HG02884 (cell line): ENCODE data around the gene LCE3B.
"Not testable (repeated sequence)": the region's sequence is repeated elsewhere in the genome, so short reads cannot be mapped to it uniquely, and the experiment has no call there.

Source experiments
- ATAC-seq: cut with Tn5 transposase; IDR thresholded peaks from one replicate; pipeline ENCODE4 v1.9.1; 2021; ENCODE audit warnings: mild to moderate bottlenecking, moderate library complexity; ENCODE audit not compliant: unreplicated experiment

LCE3B gene

DNA sequence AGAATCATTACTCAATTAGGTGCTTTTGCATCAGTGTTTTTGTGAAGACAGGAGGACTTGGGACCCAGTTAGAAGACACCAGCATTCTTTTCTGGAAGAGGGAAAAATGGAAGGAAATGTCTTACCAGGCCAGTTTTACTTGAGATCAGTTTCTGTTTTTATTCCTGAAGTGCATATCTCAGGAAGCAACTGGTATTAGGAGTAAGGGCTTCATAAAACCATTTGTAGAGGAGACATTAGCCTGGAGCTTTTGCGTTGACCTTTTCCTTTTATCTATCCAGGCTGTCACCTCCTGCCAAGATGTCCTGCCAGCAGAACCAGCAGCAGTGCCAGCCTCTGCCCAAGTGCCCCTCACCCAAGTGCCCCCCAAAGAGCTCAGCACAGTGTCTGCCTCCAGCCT lies at the start of gene LCE3B:
Gene LCE3B (plus strand): TSS at position 301 of the 400 bp plus-strand sequence. CDS start 0 bp downstream, at position 301.
- no peak for ATAC-seq

DNA sequence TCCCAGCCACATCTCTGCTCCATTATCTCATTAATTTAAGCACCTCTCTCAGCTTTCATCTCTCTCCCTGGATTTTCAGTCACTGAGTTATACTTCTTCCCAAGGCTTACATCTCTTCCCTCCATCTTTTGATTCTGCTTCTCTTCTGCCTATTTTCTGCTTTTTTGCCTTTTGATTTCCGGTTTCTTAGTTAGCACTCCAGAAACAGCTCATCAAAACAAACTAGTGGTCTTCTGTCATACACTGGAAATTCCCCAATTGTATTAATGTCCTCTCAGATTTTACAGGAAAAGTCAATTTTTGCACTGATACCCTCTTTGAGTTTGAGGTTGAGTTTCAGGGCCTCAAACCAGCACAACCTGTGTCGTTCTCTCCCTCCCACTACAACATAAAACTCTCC lies 48.5 kb upstream of the LCE3B start:
- no peak for ATAC-seq

DNA sequence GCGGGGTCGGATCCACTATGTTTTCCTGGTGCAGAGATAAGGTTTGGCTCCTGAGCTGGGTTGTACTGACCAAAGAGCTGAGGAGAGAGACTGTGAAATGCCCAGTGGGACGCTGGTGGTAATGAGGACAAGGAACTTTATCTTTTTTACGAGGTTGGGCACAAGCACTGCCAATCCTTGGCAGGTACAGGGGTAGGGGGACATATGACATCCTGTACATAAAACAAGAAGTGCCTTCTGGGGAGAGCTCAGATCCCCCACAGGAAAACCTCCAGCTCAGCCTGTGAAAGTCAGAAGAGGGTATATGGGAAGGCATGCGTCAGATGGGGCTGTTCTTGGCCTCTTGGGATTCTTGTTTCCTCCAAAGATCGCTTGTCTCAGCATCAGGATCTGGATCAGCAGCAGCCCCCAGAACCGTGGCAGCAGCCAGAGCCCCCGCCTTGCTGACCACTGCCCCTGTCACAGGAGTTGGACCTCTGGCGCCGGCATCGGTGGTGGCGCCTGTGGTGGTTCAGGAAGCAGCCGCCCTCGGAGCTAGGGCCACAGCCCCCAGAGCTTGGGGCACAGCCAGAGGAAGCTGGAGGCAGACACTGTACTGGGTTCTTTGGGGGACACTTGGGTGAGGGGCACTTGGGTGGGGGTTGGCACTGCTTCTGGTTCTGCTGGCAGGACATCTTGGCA lies 47.9 kb upstream of the LCE3B start:
- ATAC-seq: no peak

GRCh38 chr1:152566681-152567080 lies 46.9 kb upstream of the LCE3B start, which contains the start of gene LCE3E:
TSS of gene LCE3E (minus strand) at chr1:152566780. CDS start at chr1:152566208, 572 bp downstream.
- no peak for ATAC-seq

- ATAC-seq: no peak
Observed at GRCh38 chr1:152577168-152577567, 36.4 kb upstream of the LCE3B start.

DNA sequence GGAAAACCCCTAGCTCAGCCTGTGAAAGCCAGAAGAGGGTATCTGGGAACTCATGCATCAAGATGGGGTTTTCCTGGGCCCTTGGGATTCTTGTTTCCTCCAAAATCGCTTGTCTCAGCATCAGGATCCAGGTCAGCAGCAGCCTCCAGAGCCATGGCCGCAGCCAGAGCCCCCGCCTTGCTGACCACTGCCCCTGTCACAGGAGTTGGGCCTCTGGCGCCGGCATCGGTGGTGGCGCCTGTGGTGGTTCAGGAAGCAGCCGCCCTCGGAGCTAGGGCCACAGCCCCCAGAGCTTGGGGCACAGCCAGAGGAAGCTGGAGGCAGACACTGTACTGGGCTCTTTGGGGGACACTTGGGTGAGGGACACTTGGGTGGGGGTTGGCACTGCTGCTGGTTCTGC lies 34.1 kb upstream of the LCE3B start:
- not testable (repeated sequence) for ATAC-seq

DNA sequence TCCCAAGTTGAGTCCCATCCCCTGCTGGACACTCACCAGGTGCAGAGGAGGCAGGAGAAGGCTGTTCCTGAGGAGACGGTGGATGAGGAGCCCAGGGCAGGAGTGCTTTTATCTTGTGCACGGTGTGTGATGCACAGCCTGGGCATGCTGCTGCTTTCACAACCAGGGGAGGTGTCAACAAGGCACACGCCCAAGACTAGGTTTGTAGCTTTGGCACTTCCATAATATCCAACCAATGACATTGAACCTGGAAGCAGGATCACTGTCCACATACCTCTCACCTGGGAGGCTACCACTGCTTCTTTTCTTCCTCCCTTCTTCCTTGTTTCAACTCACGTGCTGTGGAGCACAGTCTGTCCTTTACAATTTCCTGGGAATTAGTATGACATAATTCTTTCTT lies 33.2 kb upstream of the LCE3B start, which contains the start of gene LCE3D:
Gene LCE3D (minus strand): TSS at position 84 of the 400 bp plus-strand sequence. CDS start 580 bp downstream, outside the sequence.
- ATAC-seq: no peak

- no peak for ATAC-seq
Observed at GRCh38 chr1:152582647-152583046, 31.0 kb upstream of the LCE3B start.

DNA sequence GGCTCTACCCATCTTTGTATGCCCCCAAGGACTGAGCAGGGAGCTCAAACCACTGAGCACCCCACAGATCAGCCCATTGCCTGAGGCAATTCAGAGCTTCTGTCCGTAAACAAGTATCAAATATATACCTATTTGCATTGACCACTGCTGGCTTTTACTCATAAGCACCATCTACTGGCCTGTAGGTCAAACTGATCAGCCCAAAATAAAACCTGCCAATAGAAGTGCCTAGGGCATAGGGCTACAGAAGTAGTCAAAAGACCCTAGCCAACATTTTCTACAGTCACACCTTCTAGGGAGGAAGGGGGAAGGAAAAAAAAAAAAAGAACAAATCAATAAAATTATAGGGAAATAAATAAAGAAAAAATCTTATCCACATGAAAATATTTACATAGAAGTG lies 28.0 kb upstream of the LCE3B start:
- no peak for ATAC-seq

- ATAC-seq: no peak
Observed at GRCh38 chr1:152596986-152597385, 16.6 kb upstream of the LCE3B start.

DNA sequence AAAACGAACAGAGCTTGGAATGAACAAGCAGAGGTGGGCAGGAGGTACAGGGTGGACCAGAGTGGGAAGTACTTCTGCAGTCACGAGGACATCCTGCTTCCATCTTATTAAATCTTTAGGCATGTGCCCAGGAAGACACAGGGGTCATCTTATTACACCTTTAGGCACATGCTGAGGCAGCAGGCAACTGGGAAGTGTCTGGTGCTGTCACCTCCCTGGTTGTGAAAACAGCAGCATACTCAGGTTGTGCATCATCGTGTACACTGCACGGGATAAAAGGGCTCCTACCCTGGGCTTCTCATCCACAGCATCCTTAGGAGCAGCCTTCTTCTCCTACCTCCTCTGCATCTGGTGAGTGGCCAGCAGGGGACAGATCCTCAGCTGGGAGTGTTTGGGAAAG lies 13.7 kb upstream of the LCE3B start, which contains the start of gene LCE3C:
Gene LCE3C (plus strand): TSS at position 301 of the 400 bp plus-strand sequence. CDS start 498 bp downstream, outside the sequence.
- no peak for ATAC-seq

GRCh38 chr1:152621993-152622392 lies 8.4 kb downstream of the LCE3B start:
- ATAC-seq: no peak

DNA sequence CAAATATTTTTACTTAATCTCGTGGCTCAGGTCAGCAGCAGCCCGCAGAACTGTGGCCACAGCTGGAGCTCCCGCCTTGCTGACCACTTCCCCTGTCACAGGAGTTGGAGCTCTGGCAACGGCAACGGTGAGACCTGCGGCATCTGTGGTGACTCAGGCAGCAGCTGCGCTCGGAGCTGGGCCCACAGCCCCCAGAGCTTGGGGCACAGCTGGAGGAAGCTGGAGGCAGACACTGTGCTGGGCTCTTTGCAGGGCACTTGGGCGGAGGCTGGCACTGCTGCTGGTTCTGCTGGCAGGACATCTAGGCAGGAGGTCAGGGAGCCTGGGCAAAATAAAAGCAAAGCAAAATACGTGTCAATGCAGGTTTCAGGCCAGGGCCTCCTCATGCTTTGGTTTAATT lies 9.2 kb downstream of the LCE3B start, which contains the start of gene LCE3A:
Gene LCE3A (minus strand): TSS at position 301 of the 400 bp plus-strand sequence. CDS start 0 bp downstream, at position 301.
- ATAC-seq: no peak

DNA sequence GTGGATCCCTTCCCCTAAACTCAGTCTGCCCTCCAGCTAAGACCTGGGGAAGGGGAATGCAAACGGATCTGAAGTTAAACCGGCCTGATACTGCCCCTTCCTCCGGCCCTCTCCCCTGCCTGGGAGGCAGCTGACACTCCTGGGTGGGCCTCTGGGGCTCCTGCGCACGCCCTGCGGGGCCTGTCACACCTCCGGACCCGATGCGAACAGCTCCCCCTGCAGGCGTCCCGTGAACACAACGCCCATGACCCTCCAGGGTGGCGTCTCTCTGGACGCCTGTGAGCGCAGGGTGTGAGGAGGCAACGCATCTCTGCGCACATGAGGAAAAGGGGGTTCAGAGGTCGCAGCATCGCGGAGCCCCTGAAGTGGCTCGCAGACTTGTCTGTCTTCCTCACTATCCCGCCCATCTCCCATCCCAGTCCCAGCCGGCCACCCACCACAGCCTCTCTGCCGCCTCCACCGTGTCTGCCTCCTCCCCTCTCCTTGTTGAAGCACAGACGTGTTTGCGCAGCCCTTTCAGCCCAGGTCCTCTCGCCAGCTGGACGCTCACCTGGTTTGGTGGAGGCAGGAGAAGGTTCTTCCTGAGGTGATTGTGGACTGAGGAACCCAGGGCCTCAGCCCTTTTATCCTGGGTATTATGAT lies 9.7 kb downstream of the LCE3B start:
- ATAC-seq: no peak

GRCh38 chr1:152626744-152627143 lies 13.1 kb downstream of the LCE3B start:
- ATAC-seq: no peak

DNA sequence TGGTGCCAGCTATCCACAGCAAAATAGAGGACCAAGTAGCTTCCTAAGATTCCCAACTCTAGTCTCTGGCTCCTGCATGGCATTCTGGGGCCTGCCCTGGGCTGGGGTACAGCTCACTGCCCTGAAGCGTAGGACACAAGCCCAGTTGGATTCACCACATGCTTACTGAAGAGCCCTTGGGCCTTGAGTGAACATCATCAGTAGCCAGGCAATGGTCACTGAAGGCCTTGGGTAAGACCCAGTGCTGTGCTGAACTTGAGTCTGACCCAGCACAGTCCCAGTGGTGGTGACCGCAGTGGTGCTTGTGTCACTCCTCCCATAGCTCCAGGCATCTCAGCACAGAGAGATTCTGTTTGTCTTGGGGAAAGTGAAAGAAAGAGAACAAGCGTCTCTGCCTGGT lies 17.0 kb downstream of the LCE3B start:
- no peak for ATAC-seq

- no peak for ATAC-seq
Observed at GRCh38 chr1:152640351-152640750, 26.7 kb downstream of the LCE3B start.

DNA sequence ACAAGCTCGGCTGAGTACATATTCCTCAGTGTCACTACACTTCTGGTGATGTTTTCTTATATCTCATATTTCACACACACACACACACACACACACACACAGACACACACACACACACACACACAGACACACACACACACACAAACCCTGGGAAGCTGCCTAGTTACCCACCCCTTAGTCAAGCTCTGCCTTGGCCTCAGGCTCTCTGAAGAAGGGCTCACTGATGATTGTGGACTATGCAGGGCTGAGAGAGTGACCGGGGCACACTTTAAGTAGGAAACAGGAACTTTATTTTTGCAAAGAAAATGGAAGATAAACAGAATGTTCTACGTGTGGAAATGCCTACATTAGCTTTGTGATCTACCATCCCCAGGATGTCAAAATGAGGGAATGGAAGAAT lies 30.3 kb downstream of the LCE3B start:
- ATAC-seq: no peak

GRCh38 chr1:152645146-152645545 lies 31.5 kb downstream of the LCE3B start:
- ATAC-seq: no peak

- ATAC-seq: no peak
Observed at GRCh38 chr1:152646656-152647055, 33.0 kb downstream of the LCE3B start.

DNA sequence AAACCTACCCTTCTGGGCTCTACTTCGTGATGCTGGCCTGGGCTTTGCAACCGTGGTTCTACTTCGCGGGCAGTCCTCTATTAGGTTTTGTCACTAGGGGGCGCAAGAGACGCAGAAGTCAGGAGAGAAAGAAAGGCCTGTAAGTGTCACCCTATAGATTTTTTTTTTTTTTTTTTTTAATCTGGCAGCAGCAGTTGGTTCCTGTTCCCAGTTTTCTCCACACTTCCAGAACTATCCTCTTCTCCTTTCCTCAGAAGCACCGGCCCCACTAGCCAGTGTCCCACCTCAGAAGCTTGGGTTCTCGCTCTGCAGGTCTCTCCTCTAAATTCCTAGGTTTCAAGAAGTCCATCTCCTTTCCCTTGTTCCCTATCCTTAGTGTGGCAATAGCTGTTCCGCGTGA lies 40.5 kb downstream of the LCE3B start:
- ATAC-seq: no peak

DNA sequence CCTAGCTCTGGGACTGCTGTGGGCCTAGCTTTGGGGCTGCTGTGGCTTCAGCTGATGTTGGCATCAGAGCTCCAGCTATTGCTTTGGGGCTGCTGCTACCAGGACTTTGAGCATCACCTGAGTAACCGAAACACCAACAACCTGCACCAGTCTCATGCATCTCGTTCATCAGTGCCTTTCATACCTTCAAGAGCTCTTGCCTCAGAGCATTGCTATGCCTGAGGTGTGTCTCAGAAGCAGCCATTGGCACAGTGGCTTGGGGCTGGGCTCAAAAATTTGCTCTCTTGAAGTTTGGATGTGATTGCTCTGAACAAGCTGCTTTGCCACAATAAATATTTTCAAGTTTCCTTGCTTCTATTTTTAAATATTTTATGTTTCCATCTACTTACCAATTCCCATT lies 42.8 kb downstream of the LCE3B start:
- no peak for ATAC-seq
